Loucy (cell line): ENCODE data around the gene SLC4A4.

ENCODE experiments used
- H2AFZ ChIP-seq: fragments of 200-600 bp; sonication (generic); 2 replicates; pipeline ENCODE4 v1.6.0; 2016; ENCODE audit warnings: antibody characterized with exemption, mild to moderate bottlenecking, low read length, moderate library complexity
- H3F3A ChIP-seq: fragments of 200-600 bp; 2 replicates; pipeline ENCODE4 v1.6.0; 2016; ENCODE audit warnings: antibody characterized with exemption, low read depth, mild to moderate bottlenecking
- H3K27me3 ChIP-seq: fragments of 200-600 bp; sonication (generic); 2 replicates; pipeline ENCODE4 v1.6.1; 2014; ENCODE audit warnings: low read length, mild to moderate bottlenecking; ENCODE audit not compliant: insufficient read depth, poor library complexity, severe bottlenecking
- H3K36me3 ChIP-seq: fragments of 200-600 bp; sonication (generic); 2 replicates; pipeline ENCODE4 v1.6.1; 2016; ENCODE audit warnings: low read length; ENCODE audit not compliant: insufficient read depth
- H3K4me1 ChIP-seq: fragments of 200-600 bp; sonication (generic); 2 replicates; pipeline ENCODE4 v1.5.1; 2014; ENCODE audit warnings: low read length, mild to moderate bottlenecking; ENCODE audit not compliant: insufficient read depth, poor library complexity, severe bottlenecking
- H3K4me2 ChIP-seq: fragments of 200-600 bp; sonication (generic); 2 replicates; pipeline ENCODE4 v1.6.0; 2014; ENCODE audit warnings: antibody characterized with exemption, low read length, low read depth, mild to moderate bottlenecking; ENCODE audit not compliant: poor library complexity, severe bottlenecking
- H3K4me3 ChIP-seq: fragments of 200-600 bp; sonication (generic); 2 replicates; pipeline ENCODE4 v1.5.1; 2014; ENCODE audit warnings: low read length, mild to moderate bottlenecking, mixed read lengths; ENCODE audit not compliant: poor library complexity, severe bottlenecking
- H3K79me2 ChIP-seq: fragments of 200-600 bp; sonication (generic); 2 replicates; pipeline ENCODE4 v1.6.1; 2014; ENCODE audit warnings: low read length; ENCODE audit not compliant: insufficient read depth
- H3K9ac ChIP-seq: fragments of 200-600 bp; sonication (generic); 2 replicates; pipeline ENCODE4 v1.6.0; 2014; ENCODE audit warnings: mild to moderate bottlenecking, low read depth, low read length, moderate library complexity; ENCODE audit not compliant: poor library complexity, severe bottlenecking
- H3K9me2 ChIP-seq: fragments of 200-600 bp; sonication (generic); replicated peaks from 2 replicates; pipeline ENCODE4 v1.6.1; 2016; ENCODE audit warnings: low read depth, low read length, mixed read lengths
- H3K9me3 ChIP-seq: fragments of 200-600 bp; sonication (generic); 2 replicates; pipeline ENCODE4 v1.6.1; 2014; ENCODE audit warnings: mild to moderate bottlenecking, antibody characterized with exemption, low read length, low read depth; ENCODE audit not compliant: insufficient read depth
- H4K20me1 ChIP-seq: fragments of 200-600 bp; sonication (generic); 2 replicates; pipeline ENCODE4 v1.6.0; 2014; ENCODE audit warnings: antibody characterized with exemption, low read length, mild to moderate bottlenecking; ENCODE audit not compliant: insufficient read depth, poor library complexity, severe bottlenecking
- CTCF ChIP-seq: fragments of 200-600 bp; sonication (generic); conservative IDR thresholded peaks from 2 replicates; pipeline ENCODE4 v1.5.1; 2014; ENCODE audit warnings: mild to moderate bottlenecking, antibody characterized with exemption, low read length
- EZH2phosphoT487 ChIP-seq: fragments of 200-600 bp; IDR thresholded peaks from 2 replicates; pipeline ENCODE4 v1.6.1; 2018; ENCODE audit warnings: antibody characterized with exemption, mild to moderate bottlenecking, moderate library complexity, borderline replicate concordance

Gene SLC4A4

GRCh38 chr4:71456841-71457240, 118.0 kb downstream of the SLC4A4 start:
- Histone ChIP-seq H3K9ac (no peak overlapping the region), H3K4me2 (no peak overlapping the region), H3K4me1 (no peaks in the 10 kb centered on the region), H3K36me3 (peaks cover 30% of the 10 kb centered on the region; the same call in 1 of the 2 replicates), H3K79me2 (no peaks in the 10 kb centered on the region), H3K4me3 (no peak overlapping the region), H3K9me2 (no peaks in the 10 kb centered on the region), H2AFZ (no peak overlapping the region), H3F3A (no peaks in the 10 kb centered on the region), H3K9me3 (no peaks in the 10 kb centered on the region), H3K27me3 (no peaks in the 10 kb centered on the region), H4K20me1 (no peaks in the 10 kb centered on the region)
- TF ChIP-seq CTCF, result no peak
- TF ChIP-seq EZH2phosphoT487, result no peak

GRCh38 chr4:71460371-71460770, 121.6 kb downstream of the SLC4A4 start:
- H3K9me2 ChIP-seq, result no peaks in the 10 kb centered on the region
- H3K4me1 ChIP-seq, result peaks cover 20% of the 10 kb centered on the region
- H4K20me1 ChIP-seq, result no peaks in the 10 kb centered on the region
- H3K4me3 ChIP-seq, result no peak overlapping the region
- TF ChIP-seq EZH2phosphoT487 (no peak), CTCF (no peak)
- H3K27me3 ChIP-seq, result no peaks in the 10 kb centered on the region
- H3K36me3 ChIP-seq, result peaks cover 4% of the 10 kb centered on the region; the same call in 1 of the 2 replicates
- H3F3A ChIP-seq, result peaks cover 8% of the 10 kb centered on the region; the same call in 1 of the 2 replicates
- no peak overlapping the region for H3K9ac ChIP-seq
- H3K4me2 ChIP-seq, result no peak overlapping the region
- H3K79me2 ChIP-seq, result no peaks in the 10 kb centered on the region
- H3K9me3 ChIP-seq, result no peaks in the 10 kb centered on the region
- no peak overlapping the region for H2AFZ ChIP-seq

GRCh38 chr4:71461422-71461821, 122.6 kb downstream of the SLC4A4 start:
- Histone ChIP-seq H4K20me1 (no peaks in the 10 kb centered on the region), H3K9me2 (no peaks in the 10 kb centered on the region), H3K4me2 (no peak overlapping the region), H3K36me3 (no peaks in the 10 kb centered on the region), H3K9me3 (no peaks in the 10 kb centered on the region), H3F3A (peaks cover 8% of the 10 kb centered on the region; the same call in 1 of the 2 replicates), H3K79me2 (no peaks in the 10 kb centered on the region), H3K27me3 (no peaks in the 10 kb centered on the region), H2AFZ (no peak overlapping the region), H3K9ac (no peak overlapping the region), H3K4me3 (no peak overlapping the region), H3K4me1 (peaks cover 23% of the 10 kb centered on the region)
- no peak for TF ChIP-seq EZH2phosphoT487

GRCh38 chr4:71466775-71467174, 128.0 kb downstream of the SLC4A4 start:
- TF ChIP-seq EZH2phosphoT487 (no peak), CTCF (no peak)
- H3K9me2 ChIP-seq, result no peaks in the 10 kb centered on the region
- H3K4me2 ChIP-seq, result no peak overlapping the region
- H3K36me3 ChIP-seq, result peaks cover 7% of the 10 kb centered on the region; the same call in 1 of the 2 replicates
- H3F3A ChIP-seq, result peaks cover 8% of the 10 kb centered on the region; the same call in 1 of the 2 replicates
- H3K9ac ChIP-seq, result no peak overlapping the region
- H2AFZ ChIP-seq, result no peak overlapping the region
- no peaks in the 10 kb centered on the region for H3K27me3 ChIP-seq
- no peaks in the 10 kb centered on the region for H3K79me2 ChIP-seq
- H3K9me3 ChIP-seq, result no peaks in the 10 kb centered on the region
- H3K4me3 ChIP-seq, result no peak overlapping the region
- no peaks in the 10 kb centered on the region for H4K20me1 ChIP-seq
- peaks cover 23% of the 10 kb centered on the region for H3K4me1 ChIP-seq
